Mesendoderm (in vitro differentiated cells): ENCODE data around the gene IMMP2L.
A peak's percentile ranks its signal among the peaks of the same experiment; 100 is the strongest.
"Not testable (repeated sequence)": the region's sequence is repeated elsewhere in the genome, so short reads cannot be mapped to it uniquely, and the experiment has no call there.

Experiments used
- DNase-seq: peaks from one replicate; pipeline ENCODE4 v3.0.0; 2013
- H2AK5ac ChIP-seq: 2 replicates; pipeline ENCODE4 v1.6.1; 2013; ENCODE audit warnings: low read length, inconsistent platforms
- H2BK120ac ChIP-seq: 2 replicates; pipeline ENCODE4 v1.6.1; 2013; ENCODE audit warnings: low read depth, mild to moderate bottlenecking, low read length, moderate library complexity, mixed read lengths
- H2BK15ac ChIP-seq: replicated peaks from 2 replicates; pipeline ENCODE4 v1.6.1; 2013; ENCODE audit warnings: low read depth, mild to moderate bottlenecking, moderate library complexity
- H2BK5ac ChIP-seq: 2 replicates; pipeline ENCODE4 v1.6.1; 2013; ENCODE audit warnings: low read length, inconsistent platforms
- H3K18ac ChIP-seq: 2 replicates; pipeline ENCODE4 v1.6.1; 2013; ENCODE audit warnings: mild to moderate bottlenecking, low read length, mixed read lengths
- H3K23ac ChIP-seq: one replicate; pipeline ENCODE4 v1.6.1; 2013; ENCODE audit warnings: low read length
- H3K27ac ChIP-seq: 2 replicates; pipeline ENCODE4 v1.5.1; 2013; ENCODE audit warnings: low read depth, mild to moderate bottlenecking, inconsistent platforms, low read length, moderate library complexity
- H3K27me3 ChIP-seq: 2 replicates; pipeline ENCODE4 v1.6.1; 2013; ENCODE audit warnings: low read length, control low read depth, mild to moderate bottlenecking, inconsistent platforms; ENCODE audit not compliant: insufficient read depth, poor library complexity
- H3K36me3 ChIP-seq: 2 replicates; pipeline ENCODE4 v1.6.1; 2013; ENCODE audit warnings: low read length, inconsistent platforms; ENCODE audit not compliant: control insufficient read depth, insufficient read depth
- H3K4ac ChIP-seq: one replicate; pipeline ENCODE4 v1.6.1; 2013; ENCODE audit warnings: low read depth, mild to moderate bottlenecking, low read length, moderate library complexity
- H3K4me1 ChIP-seq: 2 replicates; pipeline ENCODE4 v1.6.1; 2013; ENCODE audit warnings: low read depth, low read length, inconsistent platforms; ENCODE audit not compliant: control insufficient read depth
- H3K4me2 ChIP-seq: 2 replicates; pipeline ENCODE4 v1.6.1; 2013; ENCODE audit warnings: low read length
- H3K4me3 ChIP-seq: 2 replicates; pipeline ENCODE4 v1.5.1; 2013; ENCODE audit warnings: mild to moderate bottlenecking, low read length
- H3K56ac ChIP-seq: one replicate; pipeline ENCODE4 v1.6.1; 2013; ENCODE audit warnings: low read length
- H3K79me1 ChIP-seq: 2 replicates; pipeline ENCODE4 v1.6.1; 2013; ENCODE audit warnings: low read length, inconsistent platforms
- H3K79me2 ChIP-seq: 2 replicates; pipeline ENCODE4 v1.6.1; 2013; ENCODE audit warnings: mild to moderate bottlenecking, low read length; ENCODE audit not compliant: control insufficient read depth, insufficient read depth
- H3K9ac ChIP-seq: 2 replicates; pipeline ENCODE4 v1.6.1; 2013; ENCODE audit warnings: low read length, inconsistent platforms
- H4K5ac ChIP-seq: one replicate; pipeline ENCODE4 v1.6.1; 2013; ENCODE audit warnings: low read length
- H4K8ac ChIP-seq: one replicate; pipeline ENCODE4 v1.6.1; 2013; ENCODE audit warnings: low read depth, mild to moderate bottlenecking, control low read depth, low read length, moderate library complexity
- WGBS: extraction: QIAGEN DNeasy Blood & Tissue Kit; methylation state at CpG from one replicate; pipeline ENCODE4 v1.1.7; 2013; ENCODE audit warnings: low lambda C conversion rate, missing lambda C conversion rate; ENCODE audit not compliant: insufficient coverage; ENCODE audit errors: extremely low coverage; 5-methylcytosine and 5-hydroxymethylcytosine counted together

IMMP2L gene

DNA sequence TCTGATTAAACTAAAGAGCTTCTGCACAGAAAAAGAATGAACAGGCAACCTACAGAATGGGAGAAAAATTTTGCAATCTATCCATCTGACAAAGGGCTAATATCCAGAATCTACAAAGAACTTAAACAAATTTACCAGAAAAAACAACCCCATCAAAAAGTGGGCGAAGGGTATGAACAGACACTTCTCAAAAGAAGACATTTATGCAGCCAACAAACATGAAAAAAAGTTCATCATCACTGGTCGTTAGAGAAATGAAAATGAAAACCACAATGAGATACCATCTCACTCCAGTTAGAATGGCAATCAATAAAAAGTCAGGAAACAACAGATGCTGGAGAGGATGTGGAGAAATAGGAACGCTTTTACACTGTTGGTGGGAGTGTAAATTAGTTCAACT, 273.9 kb downstream of the IMMP2L start:
- not testable (repeated sequence) for H3K23ac ChIP-seq, H2AK5ac ChIP-seq, H3K79me1 ChIP-seq, H3K36me3 ChIP-seq, H3K4me3 ChIP-seq, DNase-seq, H3K9ac ChIP-seq, H4K5ac ChIP-seq, H2BK15ac ChIP-seq, H2BK120ac ChIP-seq, H3K4ac ChIP-seq, H3K4me1 ChIP-seq, H3K4me2 ChIP-seq, H3K18ac ChIP-seq, H3K56ac ChIP-seq, H4K8ac ChIP-seq, H3K27ac ChIP-seq, H3K79me2 ChIP-seq, H2BK5ac ChIP-seq, H3K27me3 ChIP-seq
- WGBS: no CpG with 5 or more reads among the region's 3 CpGs

DNA sequence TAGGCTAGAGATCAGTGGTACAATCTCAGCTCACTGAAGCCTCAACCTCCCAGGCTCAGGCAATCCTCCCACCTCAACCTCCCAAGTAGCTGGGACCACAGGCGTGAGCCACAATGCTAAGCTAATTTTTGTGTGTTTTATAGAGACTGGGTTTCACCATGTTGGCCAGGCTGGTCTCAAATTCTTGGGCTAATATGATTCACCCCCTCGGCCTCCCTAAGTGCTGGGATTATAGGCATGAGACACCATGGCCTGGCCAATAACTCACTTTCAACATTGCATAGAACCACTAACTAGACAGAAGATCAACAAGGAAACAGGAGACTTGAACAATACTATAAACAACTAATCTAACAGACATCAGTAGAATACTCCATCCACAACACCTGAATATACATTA, 279.7 kb downstream of the IMMP2L start:
- Histone ChIP-seq H3K27ac (no peak overlapping the region), H3K79me2 (no peaks in the 10 kb centered on the region), H3K23ac (no peak overlapping the region), H3K4me1 (no peaks in the 10 kb centered on the region), H3K4ac (no peak overlapping the region), H4K5ac (no peak overlapping the region), H3K27me3 (no peaks in the 10 kb centered on the region), H3K79me1 (no peaks in the 10 kb centered on the region), H2BK120ac (no peak overlapping the region), H3K56ac (no peak overlapping the region), H3K4me3 (no peak overlapping the region), H2BK5ac (no peak overlapping the region), H3K4me2 (no peak overlapping the region), H3K36me3 (no peaks in the 10 kb centered on the region), H4K8ac (no peak overlapping the region), H2BK15ac (no peak overlapping the region), H3K9ac (no peak overlapping the region), H3K18ac (no peak overlapping the region), H2AK5ac (no peak overlapping the region)
- no CpG with 5 or more reads among the region's 2 CpGs for WGBS
- DNase-seq: no peak

DNA sequence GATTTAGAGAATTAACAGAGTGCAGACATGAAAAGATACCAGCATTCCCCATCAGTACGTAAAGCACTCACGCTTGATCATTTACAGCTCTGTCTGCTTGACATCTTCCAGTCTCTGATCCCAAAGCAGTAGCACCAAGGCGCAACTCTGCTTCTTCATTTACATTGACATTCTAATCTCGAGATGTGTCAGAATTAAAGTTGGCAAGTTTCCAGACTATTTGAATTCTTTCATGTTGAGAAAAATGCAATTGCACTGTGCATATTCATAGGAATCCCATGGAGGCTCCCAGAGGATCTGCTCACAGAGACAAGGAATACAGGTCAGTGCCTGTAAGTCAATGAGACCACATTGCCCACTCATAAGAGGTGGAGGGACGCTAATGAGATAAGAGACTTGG, 287.4 kb downstream of the IMMP2L start:
- H3K27me3 ChIP-seq: no peaks in the 10 kb centered on the region
- no peak overlapping the region for H3K27ac ChIP-seq
- H3K9ac ChIP-seq: no peak overlapping the region
- peak; percentile 14 for DNase-seq
- no peak overlapping the region for H3K56ac ChIP-seq
- no peaks in the 10 kb centered on the region for H3K79me2 ChIP-seq
- no peak overlapping the region for H4K5ac ChIP-seq
- no peak overlapping the region for H3K23ac ChIP-seq
- no peaks in the 10 kb centered on the region for H3K36me3 ChIP-seq
- H2BK15ac ChIP-seq: no peak overlapping the region
- H3K4me3 ChIP-seq: no peak overlapping the region
- WGBS: no CpG with 5 or more reads among the region's 5 CpGs
- no peak overlapping the region for H4K8ac ChIP-seq
- no peaks in the 10 kb centered on the region for H3K79me1 ChIP-seq
- no peak overlapping the region for H2AK5ac ChIP-seq
- H3K4ac ChIP-seq: no peak overlapping the region
- no peak overlapping the region for H2BK120ac ChIP-seq
- H3K4me1 ChIP-seq: no peaks in the 10 kb centered on the region
- no peak overlapping the region for H2BK5ac ChIP-seq
- no peak overlapping the region for H3K4me2 ChIP-seq
- no peak overlapping the region for H3K18ac ChIP-seq

DNA sequence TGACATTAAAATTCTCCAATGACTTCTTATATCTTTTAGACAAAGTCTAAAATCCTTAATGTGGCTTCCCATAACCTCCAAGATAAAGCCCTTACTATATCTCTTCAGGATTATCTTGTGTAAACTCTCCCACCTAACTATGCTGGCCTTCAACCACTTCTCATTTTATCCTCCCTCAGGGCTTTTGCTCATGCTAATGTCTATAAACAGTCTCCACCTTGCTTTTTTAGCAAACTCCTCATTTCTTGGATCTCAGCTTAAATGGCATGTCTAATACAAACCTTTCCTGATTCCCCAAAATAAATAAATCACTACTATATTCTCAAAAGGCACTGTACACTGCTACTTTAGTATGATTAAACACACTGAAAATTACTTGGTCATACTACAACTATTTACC, 290.2 kb downstream of the IMMP2L start:
- Histone ChIP-seq H3K27me3 (no peaks in the 10 kb centered on the region), H3K79me1 (no peaks in the 10 kb centered on the region), H2AK5ac (no peak overlapping the region), H3K4me2 (no peak overlapping the region), H4K5ac (no peak overlapping the region), H2BK5ac (no peak overlapping the region), H3K56ac (no peak overlapping the region), H4K8ac (no peak overlapping the region), H3K27ac (no peak overlapping the region), H3K23ac (no peak overlapping the region), H3K36me3 (no peaks in the 10 kb centered on the region), H2BK15ac (no peak overlapping the region), H3K4ac (no peak overlapping the region), H2BK120ac (no peak overlapping the region), H3K18ac (no peak overlapping the region), H3K9ac (no peak overlapping the region), H3K4me1 (no peaks in the 10 kb centered on the region), H3K79me2 (no peaks in the 10 kb centered on the region), H3K4me3 (no peak overlapping the region)
- no peak for DNase-seq

DNA sequence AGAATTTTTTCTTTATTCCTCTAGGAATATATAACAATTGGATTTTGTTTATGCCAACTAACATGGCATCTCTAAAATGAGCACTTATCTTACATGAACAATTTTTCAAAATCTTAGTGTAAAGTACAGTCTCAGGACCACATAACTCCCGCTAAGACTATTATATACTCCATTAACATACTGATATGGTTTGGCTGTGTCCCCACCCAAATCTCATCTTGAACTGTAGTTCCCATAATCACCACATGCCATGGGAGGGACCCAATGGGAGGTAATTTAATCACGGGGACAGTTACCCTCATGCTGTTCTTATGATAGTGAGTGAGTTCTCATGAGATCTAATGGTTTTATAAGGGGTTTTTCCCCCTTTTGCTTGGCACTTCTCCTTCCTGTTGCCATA, 291.5 kb downstream of the IMMP2L start:
- H3K36me3 ChIP-seq, H2AK5ac ChIP-seq, H2BK15ac ChIP-seq, H3K27ac ChIP-seq, H3K27me3 ChIP-seq, H4K8ac ChIP-seq, H3K56ac ChIP-seq, H2BK5ac ChIP-seq, H3K9ac ChIP-seq, DNase-seq, H2BK120ac ChIP-seq, H4K5ac ChIP-seq, H3K79me2 ChIP-seq, H3K79me1 ChIP-seq, H3K4me1 ChIP-seq, H3K18ac ChIP-seq, H3K23ac ChIP-seq, H3K4me3 ChIP-seq, H3K4ac ChIP-seq, H3K4me2 ChIP-seq: not testable (repeated sequence)
- WGBS: no CpG with 5 or more reads among the region's 2 CpGs

DNA sequence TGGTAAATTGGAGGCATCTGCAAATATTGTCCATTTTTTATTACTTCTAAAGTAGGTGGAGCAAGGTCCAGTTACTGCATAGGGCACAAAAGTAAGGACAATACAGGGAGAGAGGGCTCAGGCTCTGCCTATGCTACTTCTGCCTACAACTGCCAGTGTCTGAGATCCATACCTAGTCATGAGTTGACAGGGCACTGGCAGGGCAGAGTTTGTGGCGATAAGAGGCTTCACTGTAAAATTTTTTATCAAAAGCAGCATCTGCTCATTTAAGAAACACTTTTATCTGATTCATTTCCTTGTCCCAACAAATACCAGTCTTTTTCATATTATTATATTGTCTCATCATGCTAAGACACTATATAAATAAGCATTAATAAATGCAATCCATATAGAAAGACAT, 293.4 kb downstream of the IMMP2L start:
- no peak overlapping the region for H2BK120ac ChIP-seq
- no peak overlapping the region for H3K27ac ChIP-seq
- no peak overlapping the region for H3K56ac ChIP-seq
- no peak for DNase-seq
- no peak overlapping the region for H3K4me2 ChIP-seq
- no peaks in the 10 kb centered on the region for H3K79me1 ChIP-seq
- no CpG with 5 or more reads among the region's 1 CpG for WGBS
- H4K5ac ChIP-seq: no peak overlapping the region
- no peak overlapping the region for H2BK15ac ChIP-seq
- H3K23ac ChIP-seq: no peak overlapping the region
- H3K18ac ChIP-seq: no peak overlapping the region
- H3K27me3 ChIP-seq: no peaks in the 10 kb centered on the region
- no peak overlapping the region for H2BK5ac ChIP-seq
- H3K4me3 ChIP-seq: no peak overlapping the region
- H3K4me1 ChIP-seq: no peaks in the 10 kb centered on the region
- H3K79me2 ChIP-seq: no peaks in the 10 kb centered on the region
- H2AK5ac ChIP-seq: no peak overlapping the region
- H3K9ac ChIP-seq: no peak overlapping the region
- no peak overlapping the region for H3K4ac ChIP-seq
- H4K8ac ChIP-seq: no peak overlapping the region
- H3K36me3 ChIP-seq: no peaks in the 10 kb centered on the region
